H1 (cell line): Measurements from ENCODE around the gene BTNL8. TPM values are rescaled to one million over a fixed set of nuclear protein-coding genes. Genes with fewer than 3 reads are reported as not detected.

ENCODE experiments used
- ASH2L ChIP-seq: fragments of 200-600, 300-600 bp; sonication (generic); IDR thresholded peaks from one replicate; pipeline ENCODE4 v1.7.1; 2017; ENCODE audit warnings: low read length
- BRCA1 ChIP-seq: IDR thresholded peaks from 2 replicates; pipeline ENCODE4 v1.6.1; 2012; ENCODE audit warnings: low read depth, low read length, improper control_type of control experiment
- CEBPB ChIP-seq: IDR thresholded peaks from 2 replicates; pipeline ENCODE4 v1.6.1; 2012; ENCODE audit warnings: low read depth, low read length
- CTBP2 ChIP-seq: IDR thresholded peaks from 2 replicates; pipeline ENCODE4 v1.7.0; 2011; ENCODE audit warnings: borderline replicate concordance, mild to moderate bottlenecking, moderate library complexity, mixed read lengths, low read length; ENCODE audit not compliant: insufficient read depth, insufficient read length
- CTCF ChIP-seq, 3 experiments: IDR thresholded peaks; 1 replicate in 2 of 3; 2 replicates in 1 of 3; pipeline versions ENCODE4 v1.5.1 to v1.6.1; 2011; ENCODE audit warnings: low read length in 3 of 3, mild to moderate bottlenecking in 3 of 3, inconsistent platforms in 2 of 3, low read depth in 1 of 3, moderate library complexity in 1 of 3; ENCODE audit not compliant: insufficient read depth in 1 of 3; ENCODE audit errors: control extremely low read depth in 1 of 3
- SP4 ChIP-seq: IDR thresholded peaks from 2 replicates; pipeline ENCODE4 v1.6.1; 2012; ENCODE audit warnings: low read length, inconsistent platforms
- polyA plus RNA-seq, 7 experiments: library from polyadenylated mRNA; depleted of rRNA in 3 of 7; stranded (reverse) in 5 of 7; unstranded in 2 of 7; fragments of >200 nt in 5 of 7; fragments of 200-250 nt in 2 of 7; gene quantifications; 1 replicate in 5 of 7; 2 replicates in 1 of 7; 4 replicates in 1 of 7; pipeline versions ENCODE4 v1.2.1 to v1.2.3, GENCODE V29; 2011 to 2013; ENCODE audit warnings: missing spikeins in 2 of 7, mixed read lengths in 2 of 7
- total RNA-seq: library from RNA; stranded (reverse); fragmentation: NEBNext Ultra II Directional; extraction: Animal tissue kit (Norgen Biotek cat#: 25700); gene quantifications from 2 replicates; pipeline ENCODE4 v1.2.1, GENCODE V29; 2021

The BTNL8 gene
- total and polyA plus RNA-seq, 2 of the 8 experiments (the other 6 are each of a cell fraction or from before 2014, with no cell fraction given) = 0.32 to 0.48 TPM

- no peak for TF ChIP-seq CTBP2
- TF ChIP-seq SP4 = no peak
- no peak for TF ChIP-seq CEBPB
- TF ChIP-seq CTCF (IDR thresholded peaks at IDR 0.05; ENCODE audit: control extremely low read depth in 1 of 3, insufficient read depth in 1 of 3, low read depth in 1 of 3, low read length in 3 of 3) = no peak
- no peak for TF ChIP-seq BRCA1
- no peak for TF ChIP-seq ASH2L
Observed at GRCh38 chr5:180901319-180902009, 2.5 kb downstream of the BTNL8 start (continued).
